Spleen (tissue), 7 donors: ENCODE results near the gene RNASE13.

Source experiments
- POLR2A ChIP-seq, 3 donors: fragments of 450-650 bp; IDR thresholded peaks; one replicate each; pipeline ENCODE4 v1.5.1; 2017; ENCODE audit warnings: antibody characterized with exemption in 3 of 3, mild to moderate bottlenecking in 1 of 3
- POLR2AphosphoS5 ChIP-seq, 3 donors: sonication (generic); formaldehyde crosslinking; IDR thresholded peaks; one replicate each; pipeline ENCODE4 v1.5.1; 2017; ENCODE audit warnings: antibody characterized with exemption in 3 of 3
- TF ChIP-seq, protein P1 (sequence below), 11 experiments: fragments of 200-600 bp in 7 of 11; fragments of 450-650 bp in 4 of 11; sonication (generic) in 4 of 11; IDR thresholded peaks in 8 of 11; conservative IDR thresholded peaks in 3 of 11; 1 replicate in 7 of 11; 2 replicates in 4 of 11; pipeline versions ENCODE4 v1.4.0 to v1.8.0; 2016 to 2021; ENCODE audit warnings: antibody characterized with exemption in 11 of 11, inconsistent platforms in 4 of 11, mild to moderate bottlenecking in 1 of 11
- donor health status: DM: no; HTN: no; CAD: no; lungs with moderate emphysema.
- donor health status: DM: no; HTN: no; CAD: no.
- donor health status: DM: no; HTN: no; CAD: no.

DNA sequence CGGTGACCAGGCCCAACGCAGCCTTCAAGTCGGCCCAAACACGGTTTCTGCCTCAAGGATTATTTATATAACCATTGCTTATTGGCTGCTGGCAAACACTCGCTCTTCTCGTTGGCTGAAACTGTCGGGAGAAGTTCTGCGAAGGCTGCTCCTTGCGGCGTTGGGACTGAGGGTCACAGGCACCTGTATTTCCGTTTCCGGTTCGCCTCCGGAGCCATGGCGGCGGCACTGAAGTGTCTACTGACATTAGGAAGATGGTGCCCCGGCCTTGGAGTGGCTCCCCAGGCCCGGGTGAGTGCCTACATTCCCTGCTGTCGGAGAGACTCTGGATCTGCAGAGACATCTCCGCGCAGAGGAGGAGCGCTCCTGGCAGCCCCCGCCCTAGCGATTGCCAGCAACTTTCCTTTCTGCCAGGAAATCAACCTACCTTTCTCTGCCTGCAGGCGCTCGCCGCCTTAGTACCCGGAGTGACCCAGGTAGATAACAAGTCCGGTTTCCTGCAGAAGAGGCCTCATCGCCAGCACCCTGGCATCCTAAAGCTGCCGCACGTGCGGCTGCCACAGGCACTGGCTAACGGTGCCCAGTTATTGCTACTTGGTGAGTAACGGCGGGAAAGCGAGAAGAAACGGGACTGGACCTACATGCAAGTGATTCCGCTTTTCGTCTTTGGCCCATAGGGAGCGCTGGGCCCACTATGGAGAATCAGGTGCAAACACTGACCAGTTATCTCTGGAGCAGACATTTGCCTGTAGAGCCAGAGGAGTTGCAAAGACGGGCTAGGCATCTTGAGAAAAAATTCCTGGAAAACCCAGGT, 44.6 kb downstream of the RNASE13 start, which contains the start of gene METTL17:
- TF ChIP-seq, protein P1, sequence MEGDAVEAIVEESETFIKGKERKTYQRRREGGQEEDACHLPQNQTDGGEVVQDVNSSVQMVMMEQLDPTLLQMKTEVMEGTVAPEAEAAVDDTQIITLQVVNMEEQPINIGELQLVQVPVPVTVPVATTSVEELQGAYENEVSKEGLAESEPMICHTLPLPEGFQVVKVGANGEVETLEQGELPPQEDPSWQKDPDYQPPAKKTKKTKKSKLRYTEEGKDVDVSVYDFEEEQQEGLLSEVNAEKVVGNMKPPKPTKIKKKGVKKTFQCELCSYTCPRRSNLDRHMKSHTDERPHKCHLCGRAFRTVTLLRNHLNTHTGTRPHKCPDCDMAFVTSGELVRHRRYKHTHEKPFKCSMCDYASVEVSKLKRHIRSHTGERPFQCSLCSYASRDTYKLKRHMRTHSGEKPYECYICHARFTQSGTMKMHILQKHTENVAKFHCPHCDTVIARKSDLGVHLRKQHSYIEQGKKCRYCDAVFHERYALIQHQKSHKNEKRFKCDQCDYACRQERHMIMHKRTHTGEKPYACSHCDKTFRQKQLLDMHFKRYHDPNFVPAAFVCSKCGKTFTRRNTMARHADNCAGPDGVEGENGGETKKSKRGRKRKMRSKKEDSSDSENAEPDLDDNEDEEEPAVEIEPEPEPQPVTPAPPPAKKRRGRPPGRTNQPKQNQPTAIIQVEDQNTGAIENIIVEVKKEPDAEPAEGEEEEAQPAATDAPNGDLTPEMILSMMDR (IDR thresholded peaks at IDR 0.05 in 8 of 11, conservative IDR thresholded peaks at IDR 0.05 in 3 of 11) = peak in 6 of 11 experiments; percentile 5 to 41 (median 24)
- no peak for TF ChIP-seq POLR2A (IDR thresholded peaks at IDR 0.05)
- peak; percentile 86 to 92 (median 88) for TF ChIP-seq POLR2AphosphoS5 (IDR thresholded peaks at IDR 0.05)
